GM18873 (cell line): ENCODE measurements around the gene ATOSA.

Experiments
- ATAC-seq: cut with Tn5 transposase; IDR thresholded peaks from one replicate; pipeline ENCODE4 v1.9.1; 2021; ENCODE audit warnings: mild to moderate bottlenecking, moderate library complexity, moderate number of reproducible peaks; ENCODE audit not compliant: unreplicated experiment, low FRiP score

The ATOSA gene

GRCh38 chr15:52679232-52680040 is at the start of gene ATOSA:
Gene ATOSA (minus strand): TSS chr15:52679388. CDS start chr15:52678021, 1,367 bp downstream.
- peak; percentile 43 for ATAC-seq

GRCh38 chr15:52728899-52729298 is 49.7 kb upstream of the ATOSA start:
- no peak for ATAC-seq

- ATAC-seq, result no peak
Observed at GRCh38 chr15:52727815-52728214, 48.6 kb upstream of the ATOSA start.

- ATAC-seq, result no peak
Observed at GRCh38 chr15:52726195-52726594, 47.0 kb upstream of the ATOSA start.

GRCh38 chr15:52718551-52718950 is 39.4 kb upstream of the ATOSA start:
- ATAC-seq, result no peak

- ATAC-seq, result no peak
Observed at GRCh38 chr15:52717924-52718323, 38.7 kb upstream of the ATOSA start.

- no peak for ATAC-seq
Observed at GRCh38 chr15:52717481-52717880, 38.3 kb upstream of the ATOSA start.

GRCh38 chr15:52716536-52716935 is 37.3 kb upstream of the ATOSA start:
- no peak for ATAC-seq

- no peak for ATAC-seq
Observed at GRCh38 chr15:52715411-52715810, 36.2 kb upstream of the ATOSA start.

- ATAC-seq, result no peak
Observed at GRCh38 chr15:52714968-52715367, 35.8 kb upstream of the ATOSA start.

GRCh38 chr15:52710708-52711389 is 31.7 kb upstream of the ATOSA start:
- ATAC-seq, result no peak

- ATAC-seq, result peak; percentile 21
Observed at GRCh38 chr15:52710050-52710707, 31.0 kb upstream of the ATOSA start.

- peak; percentile 86 for ATAC-seq
Observed at GRCh38 chr15:52709187-52709981, 30.2 kb upstream of the ATOSA start.

- ATAC-seq, result no peak
Observed at GRCh38 chr15:52706091-52706490, 26.9 kb upstream of the ATOSA start.

- ATAC-seq, result no peak
Observed at GRCh38 chr15:52702390-52702789, 23.2 kb upstream of the ATOSA start.

- ATAC-seq, result no peak
Observed at GRCh38 chr15:52699457-52699856, 20.3 kb upstream of the ATOSA start.

GRCh38 chr15:52698514-52698913 is 19.3 kb upstream of the ATOSA start:
- no peak for ATAC-seq

- no peak for ATAC-seq
Observed at GRCh38 chr15:52697051-52697450, 17.9 kb upstream of the ATOSA start.

- no peak for ATAC-seq
Observed at GRCh38 chr15:52695154-52695553, 16.0 kb upstream of the ATOSA start.

GRCh38 chr15:52689562-52689961 is 10.4 kb upstream of the ATOSA start:
- no peak for ATAC-seq

GRCh38 chr15:52683580-52683979 is 4.4 kb upstream of the ATOSA start:
- ATAC-seq, result peak; percentile 58
